NK-92 treated with Interleukin-12 subunit alpha and Interleukin-12 subunit beta, amount 100 ng/mL, for 24 hours (cell line): ENCODE measurements around the gene P2RY13.

Experiments
- DNase-seq: peaks from one replicate; lab custom pipeline; 2025; lab: John Stamatoyannopoulos, UW

The P2RY13 gene

DNA sequence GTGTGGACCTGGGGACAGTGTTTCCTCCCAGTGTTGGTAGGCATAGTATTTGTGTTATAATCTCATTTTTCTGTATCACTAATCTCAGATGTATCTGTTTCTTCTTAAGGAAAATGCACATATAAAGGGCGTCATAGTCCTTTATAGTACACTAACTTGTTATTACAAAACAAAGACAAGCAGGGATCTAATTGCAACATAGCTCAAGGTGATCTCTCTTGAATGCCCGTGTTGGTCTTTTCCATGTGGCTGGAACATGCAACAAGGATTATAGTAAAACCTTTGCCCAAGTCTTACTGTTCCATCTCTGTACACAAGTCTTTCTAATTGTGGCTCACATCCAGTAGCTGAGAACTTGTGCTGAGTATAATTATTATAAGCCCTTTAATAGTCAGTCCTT, 9.2 kb downstream of the P2RY13 start:
- DNase-seq = no peak

DNA sequence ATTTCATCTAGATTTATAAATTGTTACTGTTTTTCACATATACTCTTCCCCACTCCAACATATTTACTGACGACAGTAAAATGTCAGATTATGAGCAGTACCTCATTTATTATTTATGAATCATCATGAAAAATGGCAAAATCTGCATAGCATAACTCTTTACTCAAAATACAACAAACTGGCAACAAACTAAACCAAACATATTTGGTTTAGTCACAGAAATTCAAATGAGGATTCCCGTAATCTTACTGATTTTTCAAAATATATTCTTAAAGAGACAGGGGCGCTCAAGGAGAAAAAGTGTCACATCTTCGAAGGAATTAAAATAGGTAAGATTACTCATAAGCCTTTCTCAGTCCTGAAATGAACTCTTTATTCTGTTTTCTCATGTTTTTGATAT, 9.7 kb downstream of the P2RY13 start:
- no peak for DNase-seq

DNA sequence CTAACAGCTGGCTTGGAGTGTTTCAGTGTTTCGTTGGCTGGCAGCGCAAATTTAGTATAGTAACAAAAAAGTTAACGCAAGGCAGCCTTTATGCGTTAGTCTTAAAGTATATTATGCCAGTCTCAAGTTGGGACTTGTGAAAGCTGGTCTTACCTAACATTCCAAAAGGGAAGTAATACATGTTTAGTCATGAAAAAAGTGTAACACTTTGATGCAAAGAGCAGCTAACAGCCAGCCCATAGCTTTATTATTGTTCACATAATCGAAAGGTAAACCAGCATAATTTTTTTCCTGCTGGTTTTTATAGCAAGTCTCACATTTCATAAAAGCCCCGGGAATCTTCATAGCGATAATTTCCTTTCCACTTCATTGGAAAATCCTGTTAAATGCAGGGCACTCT, 10.4 kb downstream of the P2RY13 start:
- no peak for DNase-seq

DNA sequence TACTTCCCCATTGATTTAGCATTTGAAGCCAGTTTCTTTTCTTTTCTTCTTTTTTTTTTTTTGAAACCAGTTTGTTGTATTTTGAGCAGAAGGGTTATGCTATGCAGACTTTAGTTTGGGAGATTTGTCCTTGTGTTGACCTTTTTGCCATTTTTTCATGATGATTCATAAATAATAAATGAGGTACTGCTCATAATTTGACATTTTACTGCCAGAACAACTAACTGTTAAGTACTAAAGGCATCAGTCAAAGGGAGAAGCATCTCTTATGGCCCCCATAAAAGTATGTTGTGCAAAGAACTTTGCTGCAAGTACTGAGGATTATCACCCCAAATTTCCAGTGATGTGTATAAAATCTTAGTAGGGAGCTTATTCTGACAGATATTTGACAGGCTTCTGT, 11.0 kb downstream of the P2RY13 start:
- no peak for DNase-seq

DNA sequence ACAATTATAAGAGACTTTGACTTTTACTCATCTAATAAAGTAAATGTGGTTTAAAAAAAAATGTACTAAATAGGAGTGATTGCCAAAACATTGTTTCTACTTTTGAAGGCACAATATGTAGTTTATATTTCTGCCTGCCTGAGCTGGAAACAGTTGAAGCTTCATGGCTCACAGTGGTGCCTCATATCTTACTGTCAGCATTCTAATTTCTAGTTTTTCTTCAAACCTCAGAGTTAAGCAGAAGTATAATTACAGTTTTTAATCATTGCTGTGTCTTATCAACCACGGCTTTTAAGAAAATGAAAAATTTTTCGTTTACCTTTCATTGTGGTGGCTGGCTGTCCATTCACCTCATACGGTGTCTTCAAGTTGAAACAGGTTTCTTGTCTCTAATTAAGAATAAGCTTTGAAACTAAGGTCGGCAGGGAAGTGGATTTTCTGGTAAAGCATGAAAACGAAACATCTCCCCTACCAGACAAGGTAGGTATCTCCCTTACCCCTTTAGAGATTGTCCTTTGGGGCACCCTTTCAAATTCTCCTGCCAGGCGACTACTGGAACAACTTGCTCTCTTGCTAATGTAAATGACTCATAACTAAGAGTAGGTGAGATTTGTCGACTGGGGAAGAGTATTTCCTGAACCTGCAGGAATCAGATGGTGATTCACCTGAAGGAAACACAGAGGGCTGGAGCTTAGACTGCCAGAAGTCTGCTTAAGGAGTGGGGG, 12.9 kb downstream of the P2RY13 start, which contains the start of gene GPR87:
TSS of gene GPR87 (minus strand) at position 554 of the 725 bp plus-strand sequence. CDS start 16,720 bp downstream, outside the sequence.
- DNase-seq = no peak

DNA sequence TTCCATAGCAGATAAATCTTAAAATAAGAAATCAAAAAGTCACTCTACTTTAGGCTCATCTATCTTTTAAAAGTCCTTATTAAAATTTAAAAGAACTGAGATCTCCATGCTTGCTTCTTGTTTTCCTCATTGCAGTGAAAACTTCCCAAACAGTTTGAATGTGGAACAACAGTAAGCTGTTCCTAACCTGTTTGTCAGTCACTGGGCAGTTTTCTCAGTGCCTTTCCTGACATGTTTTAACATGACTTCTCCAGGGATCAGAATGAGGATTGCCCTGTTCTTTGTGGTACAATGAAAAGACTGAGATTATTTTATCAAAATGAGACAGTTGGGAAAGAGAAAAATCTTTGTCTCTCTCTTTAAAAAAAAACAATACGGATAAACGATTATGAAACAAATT, 13.5 kb downstream of the P2RY13 start:
- DNase-seq = no peak

DNA sequence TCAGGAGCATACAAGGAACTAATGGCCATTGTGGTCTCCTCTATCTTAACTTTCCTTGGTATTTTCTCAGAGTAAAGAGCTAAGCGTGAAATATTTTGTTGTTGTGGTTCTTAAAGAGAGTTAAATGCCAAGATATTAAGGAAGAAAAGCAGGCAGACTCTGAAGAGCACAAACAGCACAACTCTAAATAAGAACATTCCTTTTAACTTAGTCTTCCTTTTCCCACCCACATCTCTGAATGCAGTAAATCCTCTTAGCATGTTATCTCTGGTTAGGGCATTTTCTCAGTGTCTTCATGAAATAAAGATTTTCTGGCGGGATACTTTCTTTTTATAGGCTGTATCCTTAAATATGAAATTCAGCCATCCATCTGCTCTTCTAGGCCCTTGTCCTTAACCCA, 14.2 kb downstream of the P2RY13 start:
- DNase-seq = no peak

DNA sequence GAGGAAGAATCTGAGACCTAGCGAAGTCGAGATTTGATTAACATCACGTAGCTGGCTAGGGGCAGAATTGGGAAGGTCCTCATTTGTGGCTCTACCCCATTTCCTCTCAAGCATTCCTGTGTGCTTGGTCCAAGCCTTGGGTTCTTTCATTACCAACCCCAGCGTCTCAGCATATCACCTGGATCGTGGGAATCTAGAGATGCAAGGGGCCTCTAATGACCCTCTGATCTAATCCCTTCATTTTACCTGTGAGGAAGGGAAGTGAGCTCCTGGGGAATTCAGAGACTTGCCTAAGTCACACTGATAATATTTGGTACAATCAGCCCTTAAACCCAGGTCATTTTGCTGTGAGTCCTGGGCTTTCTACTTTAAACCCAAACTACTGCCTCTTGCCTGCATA, 14.8 kb downstream of the P2RY13 start:
- DNase-seq = no peak

DNA sequence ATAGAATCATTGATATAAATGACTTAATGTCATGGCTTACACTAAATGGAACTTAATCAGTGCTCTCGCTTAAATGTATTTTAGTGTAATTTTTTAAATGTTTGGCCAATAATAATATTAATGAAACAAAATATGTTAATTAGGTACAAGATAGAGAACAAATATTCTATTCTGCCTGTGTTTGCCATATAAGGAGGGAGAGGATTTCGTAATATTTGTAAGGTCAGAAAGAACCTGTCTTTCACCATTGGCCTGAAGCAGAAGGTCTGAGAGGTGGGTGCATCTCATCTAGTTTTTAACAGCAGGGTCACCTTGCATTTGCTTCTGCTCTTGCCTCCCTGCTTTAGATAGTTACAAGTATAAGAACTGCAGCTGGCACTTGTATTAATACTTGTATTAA, 15.2 kb downstream of the P2RY13 start:
- no peak for DNase-seq

DNA sequence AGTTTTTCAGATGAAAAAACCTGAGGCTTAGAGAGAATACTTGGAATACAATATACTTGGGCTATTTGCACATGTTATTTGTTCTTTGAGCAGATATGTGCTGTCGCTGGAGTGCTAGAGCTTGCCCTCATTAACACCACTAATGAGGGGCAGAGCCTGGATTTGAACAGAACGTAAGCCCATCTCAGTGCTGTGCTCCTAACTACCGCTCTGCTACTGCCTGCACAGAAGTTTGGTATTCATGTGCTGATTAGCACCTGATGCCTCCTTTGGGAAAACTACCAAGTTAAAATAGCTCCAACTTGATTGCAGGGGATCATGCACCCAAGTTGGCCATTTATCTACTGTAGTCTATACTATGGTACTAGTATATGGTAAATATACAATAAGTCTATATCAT, 16.4 kb downstream of the P2RY13 start:
- DNase-seq = no peak

DNA sequence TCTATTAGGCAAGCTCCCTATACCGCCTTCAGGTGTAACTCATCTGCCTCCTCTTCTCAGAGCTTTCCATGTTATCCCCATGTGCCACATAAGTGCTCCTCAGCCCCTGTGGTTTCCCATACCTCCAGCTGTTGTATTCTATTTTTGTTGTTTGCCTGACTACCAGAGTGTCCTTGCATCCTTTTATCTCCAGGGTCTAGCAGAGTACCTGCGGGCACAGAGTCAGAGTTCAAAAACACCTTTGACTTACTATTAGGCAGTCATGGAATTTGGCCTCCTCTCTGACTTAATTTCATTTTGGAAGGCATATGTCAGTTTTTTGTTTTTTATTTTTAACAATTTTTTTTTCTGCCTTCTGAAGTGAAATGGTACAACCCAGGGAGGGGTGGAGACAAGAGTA, 19.8 kb downstream of the P2RY13 start:
- DNase-seq = no peak

DNA sequence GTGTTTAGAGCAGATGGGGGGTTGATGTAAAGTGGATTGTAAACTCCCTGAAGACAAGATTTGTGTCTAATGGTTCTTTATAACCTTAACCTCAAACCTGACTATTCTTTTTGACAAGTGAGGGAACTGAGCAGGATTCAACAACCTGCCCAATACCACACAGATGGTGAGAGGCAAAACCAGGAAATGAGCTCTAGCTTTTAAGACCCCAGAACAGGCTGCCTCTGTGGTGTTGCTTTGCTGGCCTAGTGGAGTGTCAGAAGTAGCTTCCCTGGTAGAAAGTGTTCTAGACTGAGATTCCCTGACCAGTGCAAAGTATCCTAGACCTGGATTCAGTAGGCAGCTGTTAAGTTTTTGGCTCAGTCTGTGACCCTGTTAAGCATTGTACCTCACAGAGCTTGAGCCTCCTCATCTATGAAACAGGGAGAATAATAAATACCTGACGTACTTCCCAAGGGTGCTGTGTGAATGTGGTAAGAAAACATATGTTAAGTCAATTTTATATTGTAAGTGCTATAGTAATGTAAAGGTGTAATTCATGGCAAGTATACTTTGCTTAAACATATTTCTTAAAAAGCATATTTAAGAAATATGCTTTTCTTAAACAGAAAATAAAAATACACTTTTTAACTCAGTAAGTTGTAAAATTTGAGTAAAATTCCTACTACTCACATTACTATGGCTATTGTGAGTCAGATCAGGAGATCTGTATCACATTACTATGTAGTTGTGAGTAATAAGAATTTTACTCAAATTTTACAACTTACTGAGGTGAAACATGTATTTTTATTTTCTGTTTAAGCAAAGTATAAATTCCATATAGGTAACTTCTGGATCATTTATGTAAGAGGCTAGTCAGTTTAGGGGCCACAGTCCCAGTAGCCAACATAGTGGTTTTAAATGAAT, 21.5 kb downstream of the P2RY13 start:
- DNase-seq = no peak

DNA sequence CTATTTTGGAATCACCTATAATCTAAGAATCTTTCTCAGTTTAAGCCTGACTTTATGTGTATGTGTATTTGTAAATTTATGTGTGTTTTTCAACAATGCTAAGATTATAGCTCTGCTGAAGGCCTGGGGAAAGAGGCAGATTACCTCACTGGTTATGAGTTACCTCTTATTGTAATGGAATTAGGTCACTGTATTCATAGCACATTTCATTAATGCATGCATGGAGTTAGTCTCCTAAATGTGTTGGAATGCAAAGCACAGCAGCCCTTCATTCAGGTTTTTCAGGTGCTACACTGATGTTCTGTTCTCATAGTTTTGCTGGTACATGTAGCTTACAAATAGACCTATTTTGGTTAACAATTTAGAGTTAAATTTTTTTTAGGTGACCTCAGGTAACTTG, 22.2 kb downstream of the P2RY13 start:
- DNase-seq = no peak

DNA sequence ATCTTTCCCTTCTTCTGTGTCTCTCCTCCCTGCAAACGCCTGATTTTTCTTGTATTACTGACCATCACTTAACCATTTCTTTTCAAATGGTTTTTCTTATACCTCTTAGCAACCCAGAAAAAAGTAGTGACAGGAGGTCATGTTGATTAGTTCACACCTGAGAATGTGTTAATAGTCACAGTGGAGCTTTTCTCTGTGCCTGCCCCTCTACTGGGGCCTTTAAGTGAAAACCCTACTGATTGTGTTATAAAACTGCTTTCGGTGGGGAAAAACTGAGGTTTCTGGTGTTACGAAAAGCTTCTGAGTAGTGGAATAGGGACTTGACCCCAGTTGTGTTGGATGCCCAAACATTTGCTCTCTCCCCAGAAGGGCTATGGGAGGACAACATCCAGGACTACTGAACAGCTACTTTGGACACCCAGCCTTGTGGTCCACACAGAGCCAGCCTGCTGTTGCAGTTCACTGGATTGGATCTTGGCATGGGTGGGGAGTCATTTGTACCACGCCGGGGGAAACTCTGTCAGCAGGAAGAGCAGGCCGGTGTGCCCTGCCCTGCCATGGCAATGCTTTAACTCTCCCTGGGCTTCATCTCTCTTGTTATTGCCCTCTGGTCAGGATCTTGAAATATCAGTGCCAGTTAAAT, 23.1 kb downstream of the P2RY13 start:
- DNase-seq = no peak

DNA sequence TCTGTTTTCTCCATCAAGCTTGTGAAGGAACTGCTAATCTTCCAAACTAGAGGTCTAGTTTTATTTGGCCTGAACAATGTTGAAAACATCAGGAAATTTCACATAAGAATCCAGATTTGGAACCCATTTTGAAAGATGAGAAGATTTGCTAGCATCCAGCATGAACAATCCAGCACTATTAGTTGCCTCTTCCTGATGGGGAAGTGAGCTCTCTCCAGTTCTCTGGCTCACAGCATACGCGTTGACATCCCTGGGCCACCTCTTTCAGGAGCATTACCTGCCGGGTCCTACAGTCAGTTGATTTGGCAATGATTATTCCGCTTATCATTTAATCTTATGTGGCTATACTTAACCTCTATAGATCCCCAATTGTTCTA, 23.6 kb downstream of the P2RY13 start:
- no peak for DNase-seq

DNA sequence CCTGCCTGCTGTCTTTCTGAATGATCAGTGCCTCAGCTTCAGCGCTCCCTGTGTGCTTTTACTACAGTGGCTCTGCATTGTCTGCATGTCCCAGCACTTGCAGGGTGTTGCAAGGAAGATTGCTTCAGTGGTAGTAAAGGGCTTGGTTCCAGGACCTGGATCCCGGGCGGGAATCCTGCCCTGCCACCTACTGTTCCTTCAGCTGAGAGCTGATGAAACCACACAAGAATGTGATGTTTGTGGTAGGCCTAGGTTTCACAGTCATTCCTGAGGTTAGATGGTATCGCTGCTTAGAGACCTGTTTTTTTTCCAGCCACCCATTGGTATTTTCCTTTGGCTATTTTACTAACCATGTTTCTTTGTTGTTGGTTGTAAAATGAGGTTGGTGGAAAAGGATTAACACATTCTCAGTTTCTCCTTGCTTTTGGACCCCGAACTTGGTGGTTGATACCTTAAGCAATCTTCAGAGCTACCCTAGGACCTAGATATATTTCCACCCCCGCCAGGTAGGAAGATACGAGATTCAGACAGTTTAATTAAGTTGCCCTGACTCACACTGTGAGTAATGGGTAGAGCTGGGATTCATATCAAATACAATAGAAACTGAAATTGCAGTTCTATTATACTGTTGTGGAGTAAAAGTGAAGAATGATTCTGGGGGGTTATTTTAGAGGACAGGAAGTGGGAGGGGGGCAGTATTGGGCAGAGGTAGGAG, 24.1 kb downstream of the P2RY13 start:
- DNase-seq = no peak

DNA sequence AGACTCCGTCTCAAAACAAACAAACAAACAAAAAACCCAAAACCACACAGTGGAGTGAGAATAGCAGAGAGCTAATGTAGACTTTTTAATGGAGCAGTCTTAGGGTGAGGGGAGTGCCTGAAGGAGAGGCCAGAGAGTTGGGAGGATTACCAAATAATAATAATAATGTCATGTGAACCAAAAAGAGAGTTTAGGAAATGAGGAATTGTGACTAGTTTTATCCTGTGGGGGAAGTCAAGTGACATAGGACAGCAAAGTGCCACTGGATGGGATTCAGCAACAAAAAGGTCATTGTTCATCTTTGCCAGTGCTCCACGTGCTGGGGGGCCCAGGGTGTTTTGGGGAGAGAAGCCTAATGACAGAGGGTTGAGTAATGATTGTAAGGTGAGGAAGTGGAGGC, 25.6 kb downstream of the P2RY13 start:
- no peak for DNase-seq

DNA sequence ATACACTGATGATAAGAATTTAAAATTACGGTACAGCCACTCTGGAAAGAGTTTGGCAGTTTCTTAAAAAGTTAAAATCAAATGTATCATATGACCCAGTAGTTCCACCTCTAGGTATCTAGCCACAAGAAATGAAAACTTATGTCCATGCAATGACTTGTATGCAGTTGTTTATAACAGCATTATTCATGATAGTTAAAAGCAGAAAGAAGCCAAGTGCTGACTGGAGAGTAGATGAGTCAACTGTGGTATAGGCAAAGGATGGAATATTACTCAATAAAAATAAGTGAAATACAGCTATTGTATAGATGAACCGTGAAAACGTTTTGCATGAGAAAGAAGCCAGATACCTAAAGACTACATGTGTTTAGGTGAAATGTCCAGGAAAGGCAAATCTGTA, 27.6 kb downstream of the P2RY13 start:
- no peak for DNase-seq

DNA sequence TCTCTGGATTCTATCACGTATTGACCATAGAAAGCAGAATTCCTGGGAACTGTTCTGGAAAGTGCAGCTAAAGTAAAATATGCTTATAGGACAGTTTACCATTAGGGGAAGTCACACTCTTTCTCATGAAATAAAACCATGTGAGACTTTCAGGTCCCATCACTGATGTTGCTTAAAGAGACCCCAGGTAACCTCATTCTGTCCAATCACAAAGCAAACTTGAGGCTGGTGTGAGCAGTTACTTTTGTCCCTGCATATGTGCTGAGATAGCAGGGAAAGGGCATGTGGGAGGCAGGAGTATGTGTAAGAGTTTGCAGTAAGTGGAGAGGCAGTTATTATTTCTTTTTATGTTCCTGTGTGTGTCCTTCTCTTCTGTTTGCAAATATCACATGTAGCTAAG, 28.8 kb downstream of the P2RY13 start:
- no peak for DNase-seq

DNA sequence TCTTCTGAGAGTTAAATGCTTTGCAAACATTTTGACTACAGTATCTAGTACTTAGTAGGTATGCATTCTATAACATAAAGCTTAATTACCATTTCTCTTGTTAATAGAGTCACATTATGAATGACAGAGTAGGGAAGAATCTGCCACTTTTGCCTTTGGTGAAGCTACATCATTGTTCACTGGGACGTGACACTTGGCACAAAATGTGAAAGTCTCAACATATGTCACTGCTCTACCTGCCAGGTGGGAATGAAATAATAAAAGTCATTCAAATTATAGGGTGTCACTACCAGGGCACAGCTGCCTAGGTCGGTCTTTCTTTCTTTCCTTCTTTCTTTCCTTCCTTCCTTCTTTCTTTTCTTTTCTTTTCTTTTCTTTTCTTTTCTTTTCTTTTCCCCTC, 30.3 kb downstream of the P2RY13 start:
- DNase-seq = no peak

DNA sequence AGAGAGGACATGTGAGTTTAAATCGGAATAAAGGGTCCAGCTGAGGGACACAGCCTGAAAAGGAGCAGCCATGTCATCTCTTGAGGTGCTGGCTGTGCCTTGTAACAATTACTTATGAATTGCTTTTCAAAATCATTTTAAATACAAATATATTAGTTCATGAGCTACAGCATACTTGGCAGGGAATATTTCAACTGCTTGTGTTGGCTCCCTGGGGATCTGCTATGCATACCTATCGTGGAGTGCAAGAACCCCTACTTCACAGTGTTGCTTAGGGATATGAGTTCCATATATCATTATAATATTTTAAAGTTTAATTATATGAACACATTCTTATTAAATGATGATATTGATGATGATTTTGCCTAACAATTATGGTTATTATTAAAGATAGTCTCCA, 31.9 kb downstream of the P2RY13 start:
- DNase-seq = no peak

DNA sequence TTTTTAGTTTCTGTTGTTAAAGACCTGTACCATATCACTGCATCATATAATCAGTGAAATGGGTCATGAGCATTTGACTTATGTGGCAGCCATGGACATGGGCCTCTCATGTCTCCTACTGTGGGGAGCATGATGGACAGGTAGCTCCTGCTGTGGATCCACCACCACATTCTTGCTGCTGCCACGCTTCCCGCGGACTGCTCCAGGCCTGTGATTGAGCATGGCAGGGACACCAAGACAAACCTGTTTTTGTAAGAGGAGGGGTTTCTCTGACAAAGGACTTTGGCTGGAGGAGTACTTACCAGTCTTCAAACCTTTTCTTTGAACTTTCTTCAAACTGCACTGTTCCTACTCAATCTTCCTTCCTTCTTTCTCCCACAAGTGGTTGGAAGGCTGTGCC, 33.1 kb downstream of the P2RY13 start:
- no peak for DNase-seq
